Stimulated activated CD4-positive, alpha-beta T cell treated with anti-CD3 and anti-CD28 coated beads, Interleukin-1b, Interleukin-23, amount 100 ng/mL, for 48 hours (primary cell): ENCODE data around the gene MBD5.
"Not testable (repeated sequence)": the region's sequence is repeated elsewhere in the genome, so short reads cannot be mapped to it uniquely, and the experiment has no call there.

Experiments used
- DNase-seq: peaks from one replicate; pipeline ENCODE4 v3.0.0-alpha.2; 2020

Gene MBD5

DNA sequence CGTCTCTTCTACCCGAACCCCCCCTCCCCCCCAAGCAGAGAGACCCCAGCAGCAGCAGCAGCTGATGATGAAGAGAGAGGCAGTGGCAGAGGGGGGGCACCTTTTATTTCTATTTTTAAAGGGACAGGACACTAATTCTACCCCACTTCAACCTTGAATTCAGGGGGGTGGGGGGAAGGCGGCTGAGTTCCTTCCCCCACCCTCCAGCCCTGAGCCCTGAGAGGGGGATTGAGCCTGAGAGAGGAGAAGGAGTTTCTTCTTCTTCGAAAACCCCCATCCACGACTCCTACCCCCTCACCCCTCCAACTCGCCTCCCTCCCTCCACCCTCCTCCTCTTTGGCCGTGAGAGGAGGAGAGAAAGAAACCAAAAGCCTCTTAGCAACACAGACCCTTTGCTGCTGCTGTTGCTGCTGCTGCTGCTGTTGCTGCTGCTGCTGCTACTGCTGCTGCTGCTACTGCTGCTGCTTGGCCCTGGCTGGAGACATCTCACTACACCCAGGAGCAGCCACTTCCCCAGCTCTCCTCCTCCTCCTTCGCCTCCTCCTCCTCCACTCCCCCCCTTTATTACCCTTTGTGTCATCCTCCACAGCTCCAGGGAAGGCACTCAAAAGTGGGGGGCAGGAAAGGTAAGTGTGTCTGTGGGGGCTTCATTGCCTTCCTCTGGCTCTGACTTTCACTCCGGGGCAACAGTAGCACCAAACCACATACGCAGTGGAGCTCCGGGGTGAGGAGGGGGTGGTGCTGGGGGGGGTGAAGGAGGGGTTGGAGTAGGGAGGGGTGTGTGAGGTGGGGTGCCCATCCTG lies at the start of gene MBD5:
MBD5 (plus strand) TSS at position 33 of the 803 bp plus-strand sequence.
- peak; percentile 57 for DNase-seq

DNA sequence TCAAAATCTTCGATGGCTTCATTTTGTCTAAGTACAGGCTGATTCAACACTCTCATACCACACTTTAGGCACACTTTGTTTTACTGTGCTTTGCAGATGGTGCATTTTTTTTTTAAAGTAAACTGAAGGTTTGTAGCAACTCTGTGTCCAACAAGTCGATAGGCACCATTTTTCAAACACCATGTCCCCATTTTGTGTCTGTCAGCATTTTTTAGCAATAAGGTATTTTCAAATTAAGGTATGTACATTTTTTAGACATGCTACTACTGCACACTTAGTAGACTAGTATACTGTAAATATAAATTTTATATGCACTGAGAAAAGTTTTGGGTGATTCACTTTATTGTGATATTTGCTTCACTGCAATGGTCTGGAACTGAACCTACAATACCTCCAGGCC lies 44.8 kb upstream of the MBD5 start:
- DNase-seq, result no peak

GRCh38 chr2:147977679-147978078 lies 43.2 kb upstream of the MBD5 start:
- DNase-seq, result no peak

GRCh38 chr2:147980940-147981528 lies 39.9 kb upstream of the MBD5 start:
- no peak for DNase-seq

- DNase-seq, result no peak
Measured at GRCh38 chr2:147989102-147989501, 31.8 kb upstream of the MBD5 start.

GRCh38 chr2:147989809-147990403 lies 31.0 kb upstream of the MBD5 start:
- DNase-seq, result no peak

GRCh38 chr2:147994965-147995364 lies 25.9 kb upstream of the MBD5 start:
- not testable (repeated sequence) for DNase-seq

GRCh38 chr2:147996828-147997227 lies 24.1 kb upstream of the MBD5 start:
- no peak for DNase-seq

DNA sequence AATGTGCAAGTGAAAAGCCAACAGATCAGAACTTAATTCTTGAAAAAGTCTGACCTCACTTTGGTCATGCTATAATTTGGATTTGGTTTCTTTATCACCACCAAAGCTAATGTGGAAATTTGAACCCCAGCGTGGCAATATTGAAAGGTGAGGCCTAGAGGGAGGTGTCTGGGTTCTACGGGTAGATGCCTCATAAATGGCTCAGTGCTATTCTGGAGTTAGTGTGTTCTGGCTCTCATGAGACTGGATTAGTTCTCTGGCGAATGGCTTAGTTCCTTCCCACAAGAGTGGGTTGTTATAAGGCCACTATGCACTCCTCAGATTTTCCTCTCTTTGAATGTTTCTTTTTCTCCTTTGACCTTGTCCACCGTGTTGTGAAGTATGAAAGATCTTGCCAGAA lies 22.7 kb upstream of the MBD5 start:
- no peak for DNase-seq

- no peak for DNase-seq
Measured at GRCh38 chr2:147999126-147999525, 21.8 kb upstream of the MBD5 start.

GRCh38 chr2:148000095-148000494 lies 20.8 kb upstream of the MBD5 start:
- no peak for DNase-seq

- not testable (repeated sequence) for DNase-seq
Measured at GRCh38 chr2:148002420-148002819, 18.5 kb upstream of the MBD5 start.

DNA sequence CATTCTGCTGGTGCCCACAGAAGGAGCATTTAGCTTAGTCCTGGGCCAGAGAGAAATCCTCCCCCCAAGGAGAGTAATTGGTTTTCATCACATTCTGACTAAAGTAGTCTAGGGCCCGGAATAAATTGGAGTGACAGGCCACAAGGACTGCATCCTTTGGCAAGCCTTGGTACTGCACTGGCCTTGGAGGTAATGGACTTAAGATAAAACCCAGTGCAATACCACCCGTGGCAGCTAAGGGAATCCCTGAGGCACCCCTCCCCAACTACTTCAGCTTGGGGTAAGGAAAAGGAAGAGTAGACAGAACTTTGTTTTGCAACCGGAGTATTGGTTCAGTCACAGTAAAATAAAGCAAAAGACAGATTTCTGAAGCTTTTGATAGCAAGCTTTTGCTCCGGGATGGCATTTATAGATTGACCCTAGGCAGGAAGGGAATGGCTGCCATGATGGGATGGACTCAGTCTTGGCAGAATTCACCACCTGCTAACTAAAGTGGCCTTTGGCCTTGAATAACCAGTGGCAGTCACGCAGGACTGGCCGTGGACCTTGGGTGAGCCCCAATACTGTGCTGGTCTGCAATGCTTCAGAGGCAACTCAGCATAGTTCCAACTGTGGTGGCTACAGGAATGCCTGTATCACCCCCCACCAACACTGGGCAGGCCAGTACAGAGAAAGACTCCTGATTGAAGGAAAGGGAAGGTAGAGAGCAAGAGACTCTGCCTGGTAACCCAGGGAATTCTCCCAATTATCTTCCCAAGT lies 14.5 kb upstream of the MBD5 start:
- DNase-seq, result no peak

GRCh38 chr2:148007219-148007900 lies 13.5 kb upstream of the MBD5 start:
- DNase-seq, result no peak

GRCh38 chr2:148008411-148008810 lies 12.5 kb upstream of the MBD5 start:
- DNase-seq, result not testable (repeated sequence)

- DNase-seq, result no peak
Measured at GRCh38 chr2:148013876-148014275, 7.0 kb upstream of the MBD5 start.

DNA sequence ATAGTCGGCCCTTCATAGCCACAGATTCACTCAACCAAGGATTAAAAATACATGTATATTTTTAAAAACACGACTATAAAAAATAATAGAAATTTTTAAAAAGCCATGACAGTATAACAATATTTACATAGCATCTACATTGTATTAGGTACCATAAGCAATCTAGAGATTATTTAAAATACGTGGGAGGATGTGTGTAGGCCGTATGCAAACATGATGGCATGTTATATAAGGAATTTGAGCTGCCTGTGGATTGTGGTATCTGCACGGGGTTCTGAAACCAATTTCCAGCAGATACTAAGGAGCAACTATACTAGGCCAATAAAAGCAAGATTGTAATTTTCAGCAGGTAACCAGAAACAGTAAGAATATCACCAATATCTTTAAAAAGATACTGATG lies 6.3 kb upstream of the MBD5 start:
- DNase-seq, result no peak

GRCh38 chr2:148020111-148021058 lies 506 bp upstream of the MBD5 start, which contains the start of gene ORC4:
Gene ORC4 (minus strand): TSS chr2:148020737. CDS start chr2:147975958, 44,779 bp downstream.
- DNase-seq, result peak; percentile 97

- no peak for DNase-seq
Measured at GRCh38 chr2:148021886-148022285, 995 bp downstream of the MBD5 start.

DNA sequence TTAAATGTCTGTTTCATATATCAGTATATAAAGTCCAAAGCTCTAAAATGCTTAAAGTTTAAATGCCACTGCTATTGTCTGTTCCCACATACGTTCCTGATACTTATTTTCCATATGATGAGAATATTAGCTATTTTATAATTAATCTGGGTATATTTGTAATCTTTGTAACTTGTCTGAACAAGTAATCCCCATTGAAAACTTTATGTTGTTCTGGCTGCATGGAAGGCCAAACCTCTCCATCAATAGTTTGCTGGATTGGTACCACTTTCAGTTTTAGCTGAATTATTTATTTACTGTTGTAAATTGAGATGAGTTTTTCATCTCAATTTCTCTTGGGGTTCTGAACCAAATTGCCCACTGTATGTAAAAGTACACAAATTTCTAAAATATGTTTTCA lies 1.5 kb downstream of the MBD5 start:
- DNase-seq, result no peak

DNA sequence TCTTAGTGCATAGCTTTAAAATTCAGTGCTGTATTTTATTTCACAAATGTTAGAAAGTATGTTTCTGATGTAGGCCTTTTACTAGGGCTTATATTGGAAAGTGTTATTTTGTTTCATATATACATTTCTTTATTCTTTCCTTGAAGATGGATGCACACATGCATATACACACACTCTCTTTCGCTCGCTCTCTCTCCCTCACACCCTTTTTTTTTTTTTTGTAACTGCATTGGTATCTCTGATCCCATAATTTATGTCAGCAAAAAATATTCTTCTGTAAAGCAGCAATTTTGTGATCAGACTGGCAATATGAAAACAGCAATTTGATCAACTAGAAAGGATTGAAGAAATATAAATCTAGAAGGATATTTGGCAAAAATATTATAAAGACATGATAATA lies 2.0 kb downstream of the MBD5 start:
- no peak for DNase-seq

DNA sequence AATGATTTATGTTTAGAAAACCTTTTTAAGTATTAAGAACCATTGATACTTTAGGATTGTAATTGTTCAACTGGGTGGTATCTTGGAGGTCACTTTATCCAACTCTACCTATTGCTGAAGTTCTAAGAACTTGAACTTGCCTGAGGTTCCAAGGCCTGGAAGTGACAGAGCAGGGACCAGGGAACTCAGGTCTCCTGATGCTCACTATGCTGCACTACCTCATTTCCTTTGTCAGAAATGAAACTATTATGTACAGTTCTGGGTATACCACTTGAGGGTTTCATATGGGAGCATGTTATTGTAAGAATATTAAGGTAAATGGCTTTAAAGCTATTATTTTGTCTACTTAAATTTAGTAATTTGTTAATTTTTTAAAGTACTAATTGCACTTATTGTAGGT lies 3.0 kb downstream of the MBD5 start:
- no peak for DNase-seq
